NCI-H146 treated with DMSO at 0.1 percent for 48 hours (cell line): Measurements from ENCODE around the gene OCEL1.
"Not testable (repeated sequence)": the region's sequence is repeated elsewhere in the genome, so short reads cannot be mapped to it uniquely, and the experiment has no call there.

ENCODE experiments used
- DNase-seq: peaks from one replicate; lab custom pipeline; 2025; ENCODE audit not compliant: unreplicated experiment; lab: John Stamatoyannopoulos, UW

The OCEL1 gene

GRCh38 chr19:17260842-17261325 lies 34.9 kb downstream of the OCEL1 start:
- peak; percentile 86 for DNase-seq

GRCh38 chr19:17262557-17262956 lies 36.5 kb downstream of the OCEL1 start:
- no peak for DNase-seq

DNA sequence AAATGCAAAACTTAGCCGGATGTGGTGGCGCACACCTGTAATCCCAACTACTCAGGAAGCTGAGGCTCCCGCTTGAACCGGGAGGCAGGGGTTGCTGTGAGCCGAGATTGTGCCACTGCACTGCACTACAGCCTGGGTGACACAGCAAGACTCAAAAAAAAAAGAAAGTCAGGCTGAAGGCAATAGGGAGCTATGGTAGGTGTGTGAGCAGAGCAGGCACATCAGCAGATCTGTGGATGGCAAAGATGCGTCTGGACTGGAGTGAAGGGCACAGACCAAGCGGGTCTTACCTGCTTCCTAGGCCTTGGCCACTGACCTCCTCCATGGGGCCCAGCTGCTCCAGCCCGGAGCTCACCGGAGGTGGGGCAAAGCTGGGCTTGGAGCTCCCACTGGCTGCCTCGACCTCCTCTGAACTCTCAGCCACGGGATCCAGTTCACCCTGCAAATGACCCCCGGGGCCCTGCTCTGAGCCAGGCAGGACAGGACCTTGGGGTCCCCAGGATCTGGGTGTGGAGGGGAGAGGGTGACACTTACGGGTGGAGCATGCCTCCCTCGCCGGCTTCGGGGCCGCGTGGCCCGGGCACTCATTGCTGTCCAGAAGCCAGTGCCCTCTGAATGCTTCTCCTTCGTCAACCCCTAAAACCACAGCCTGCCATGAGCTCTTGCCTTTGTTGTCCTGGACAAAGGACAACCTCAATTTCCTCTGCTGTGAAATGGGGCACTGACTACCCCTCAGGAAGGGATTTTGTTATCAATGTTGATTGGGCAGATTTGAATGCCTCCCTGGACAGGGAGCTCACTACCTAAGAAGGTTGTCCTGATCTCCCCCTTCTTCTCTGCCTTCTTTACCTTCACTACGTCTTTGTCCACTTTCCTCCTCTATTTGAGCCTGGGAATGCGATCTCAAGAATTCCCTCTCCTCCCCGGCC lies 38.0 kb downstream of the OCEL1 start:
- no peak for DNase-seq

DNA sequence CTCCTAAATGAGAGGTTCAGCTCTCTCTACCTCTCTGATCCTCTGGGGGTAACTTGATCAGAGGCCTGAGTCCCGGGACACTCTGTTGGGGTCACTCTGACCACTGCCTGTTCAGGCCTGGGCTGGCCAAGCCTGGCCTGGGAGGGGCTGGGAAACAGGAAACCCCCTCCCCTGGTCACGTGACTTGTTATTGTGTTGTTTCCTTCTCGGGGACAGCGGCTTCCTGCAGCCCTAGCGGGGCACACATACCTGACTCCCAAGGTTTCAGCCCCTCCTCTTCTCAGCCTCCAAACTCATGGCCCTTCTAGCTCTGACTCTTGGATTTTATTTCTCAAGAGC lies 38.6 kb downstream of the OCEL1 start, which contains the start of gene USHBP1:
Gene USHBP1 (minus strand): TSS at position 105 of the 339 bp plus-strand sequence. CDS start 446 bp downstream, outside the sequence.
- no peak for DNase-seq

- no peak for DNase-seq
Observed at GRCh38 chr19:17266026-17266425, 40.0 kb downstream of the OCEL1 start.

DNA sequence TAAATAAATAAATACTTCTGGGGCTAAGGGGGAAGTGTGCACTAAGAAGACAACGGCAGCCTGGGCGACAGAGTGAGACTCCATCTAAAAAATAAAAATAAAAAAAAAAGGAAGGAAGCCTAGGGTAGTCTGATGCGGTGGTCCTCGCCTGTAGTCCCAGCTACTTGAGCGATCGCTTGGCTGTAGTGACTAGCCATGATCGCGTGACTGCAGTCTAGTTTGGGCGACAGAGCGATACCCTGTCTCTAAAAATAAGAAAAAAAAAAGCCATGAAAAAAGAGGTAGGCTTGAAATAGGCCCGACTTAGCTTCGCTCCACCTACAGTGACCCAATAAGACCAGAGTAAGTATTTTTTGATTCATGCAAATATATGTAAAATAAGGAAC lies 40.6 kb downstream of the OCEL1 start:
- DNase-seq, result no peak

DNA sequence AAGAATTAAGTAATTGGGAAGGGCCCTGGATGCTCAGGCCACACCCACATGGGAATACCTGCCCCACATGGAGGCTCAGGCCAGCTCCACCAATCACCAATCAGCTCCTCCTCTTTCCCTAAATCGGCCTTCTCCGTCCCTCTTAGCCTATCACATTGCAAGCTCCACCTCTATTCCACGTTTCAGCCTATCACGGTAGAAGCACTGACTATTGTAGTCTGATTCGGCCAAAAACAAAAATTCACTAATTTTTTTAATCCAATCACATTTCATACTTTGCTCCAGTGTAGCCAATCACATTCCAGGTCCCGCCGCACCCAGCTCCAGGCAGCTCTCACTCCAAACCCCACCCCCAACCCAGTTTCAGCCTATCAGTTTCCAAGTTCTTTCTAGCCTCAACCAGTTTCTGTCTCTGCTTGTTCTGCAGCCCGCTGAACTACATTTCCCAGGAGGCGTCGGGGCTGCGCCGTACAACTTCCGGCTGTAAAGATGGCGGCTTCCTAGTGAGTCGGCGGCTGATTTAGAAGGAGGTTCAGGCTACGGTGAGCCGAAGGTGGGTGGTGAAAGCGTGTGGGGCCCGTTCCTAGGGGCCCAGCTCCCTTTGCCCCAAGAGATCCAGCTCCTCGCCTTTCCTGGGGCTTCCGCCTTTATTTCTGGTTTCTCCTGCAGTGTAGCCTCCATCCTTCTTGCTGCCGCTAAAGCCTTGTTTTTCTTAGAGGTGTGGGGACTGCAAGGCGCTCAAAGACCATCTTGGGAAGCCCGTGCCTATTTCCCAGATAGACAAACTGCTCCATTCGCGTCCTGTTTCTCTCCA lies 41.2 kb downstream of the OCEL1 start, which contains the start of gene BABAM1:
Gene BABAM1 (plus strand): TSS at position 469 of the 814 bp plus-strand sequence. CDS start 1,364 bp downstream, outside the sequence.
- peak; percentile 99 for DNase-seq

- DNase-seq, result no peak
Observed at GRCh38 chr19:17268754-17269153, 42.7 kb downstream of the OCEL1 start.

DNA sequence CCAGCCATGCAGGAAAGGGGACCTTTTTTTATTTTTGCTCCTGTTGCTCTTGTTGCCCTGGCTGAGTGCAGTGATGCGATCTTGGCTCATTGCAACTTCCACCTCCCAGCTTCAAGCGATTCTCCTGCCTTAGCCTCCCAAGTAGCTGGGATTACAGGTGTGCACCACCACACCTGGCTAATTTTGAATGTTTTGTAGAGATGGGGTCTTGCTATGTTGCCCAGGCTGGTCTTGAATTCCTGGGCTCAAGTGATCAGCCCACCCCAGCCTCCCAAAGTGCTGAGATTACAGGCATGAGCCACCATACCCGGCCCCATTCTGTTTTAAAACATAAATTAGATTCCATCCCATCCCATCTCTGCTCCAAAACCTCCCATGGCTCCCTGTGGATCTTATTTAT lies 48.9 kb downstream of the OCEL1 start:
- not testable (repeated sequence) for DNase-seq

DNA sequence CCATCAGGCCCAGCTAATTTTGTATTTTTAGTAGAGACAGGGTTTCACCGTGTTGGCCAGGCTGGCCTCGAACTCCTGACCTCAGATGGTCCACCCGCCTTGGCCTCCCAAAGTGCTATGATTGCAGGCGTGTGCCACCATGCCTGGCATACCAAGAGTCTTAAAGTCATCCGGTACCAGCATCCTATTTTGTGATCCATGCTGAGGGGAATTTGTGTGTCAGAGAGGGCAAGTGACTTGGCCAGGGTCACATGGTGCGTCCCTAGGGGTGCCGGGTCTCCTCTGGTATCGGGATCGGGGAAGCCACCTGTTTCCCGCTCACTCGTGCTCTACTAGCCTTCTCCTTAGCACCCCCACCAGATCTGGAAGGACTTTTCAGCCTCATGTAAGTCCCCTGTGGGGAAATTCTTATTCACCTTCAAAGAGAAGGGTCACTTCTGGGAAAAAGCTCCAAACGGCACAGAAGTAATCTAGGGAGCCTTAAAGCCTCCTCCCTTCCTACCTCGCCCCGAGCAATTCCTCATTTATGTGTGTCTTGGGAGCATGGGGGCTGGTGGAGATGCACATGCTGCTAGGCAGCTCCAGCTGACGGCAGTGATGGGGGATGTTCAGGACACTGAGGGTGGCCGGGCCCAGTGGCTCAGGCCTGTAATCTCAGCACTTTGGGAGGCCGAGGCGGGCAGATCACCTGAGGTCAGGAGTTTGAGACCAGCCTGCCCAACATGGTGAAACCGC lies 49.6 kb downstream of the OCEL1 start:
- DNase-seq, result no peak
